GM10266 (cell line): Measurements from ENCODE around the gene PRSS50.

ENCODE experiments used
- DNase-seq: peaks from one replicate; pipeline ENCODE4 v3.0.0; 2012; ENCODE audit errors: extremely low spot score
- TF ChIP-seq, protein P1 (sequence below): IDR thresholded peaks from 2 replicates; pipeline ENCODE4 v1.5.1; 2012; ENCODE audit warnings: mild to moderate bottlenecking, low read depth; ENCODE audit not compliant: control insufficient read depth, insufficient read depth; ENCODE audit errors: missing control alignments

PRSS50 gene

GRCh38 chr3:46681856-46682540 lies 35.7 kb downstream of the PRSS50 start:
- no peak for DNase-seq

DNA sequence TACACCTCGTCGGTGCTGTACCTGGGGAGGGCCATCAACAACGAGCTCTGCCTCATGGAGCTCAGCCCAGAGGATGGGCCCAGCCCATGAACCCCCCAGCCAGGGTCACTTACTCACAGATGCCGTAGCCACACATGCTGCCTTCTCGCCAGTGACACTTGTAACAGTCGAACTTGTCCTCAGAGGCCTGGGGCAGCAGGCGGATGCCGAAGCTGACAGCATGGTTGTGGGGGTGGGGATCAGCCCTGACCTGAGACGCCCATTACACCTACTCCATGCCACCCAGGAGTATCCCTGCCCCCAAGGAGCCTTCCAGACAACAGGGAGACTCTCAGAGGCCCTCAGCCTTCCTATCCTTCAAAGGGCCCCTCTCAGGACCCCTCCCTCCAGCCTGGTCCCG lies 36.3 kb downstream of the PRSS50 start:
- no peak for DNase-seq
- TF ChIP-seq, protein P1, sequence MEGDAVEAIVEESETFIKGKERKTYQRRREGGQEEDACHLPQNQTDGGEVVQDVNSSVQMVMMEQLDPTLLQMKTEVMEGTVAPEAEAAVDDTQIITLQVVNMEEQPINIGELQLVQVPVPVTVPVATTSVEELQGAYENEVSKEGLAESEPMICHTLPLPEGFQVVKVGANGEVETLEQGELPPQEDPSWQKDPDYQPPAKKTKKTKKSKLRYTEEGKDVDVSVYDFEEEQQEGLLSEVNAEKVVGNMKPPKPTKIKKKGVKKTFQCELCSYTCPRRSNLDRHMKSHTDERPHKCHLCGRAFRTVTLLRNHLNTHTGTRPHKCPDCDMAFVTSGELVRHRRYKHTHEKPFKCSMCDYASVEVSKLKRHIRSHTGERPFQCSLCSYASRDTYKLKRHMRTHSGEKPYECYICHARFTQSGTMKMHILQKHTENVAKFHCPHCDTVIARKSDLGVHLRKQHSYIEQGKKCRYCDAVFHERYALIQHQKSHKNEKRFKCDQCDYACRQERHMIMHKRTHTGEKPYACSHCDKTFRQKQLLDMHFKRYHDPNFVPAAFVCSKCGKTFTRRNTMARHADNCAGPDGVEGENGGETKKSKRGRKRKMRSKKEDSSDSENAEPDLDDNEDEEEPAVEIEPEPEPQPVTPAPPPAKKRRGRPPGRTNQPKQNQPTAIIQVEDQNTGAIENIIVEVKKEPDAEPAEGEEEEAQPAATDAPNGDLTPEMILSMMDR = no peak

More at GRCh38 chr3:46681856-46682540, 35.7 kb downstream of the PRSS50 start:
- TF ChIP-seq, protein P1 = no peak

DNA sequence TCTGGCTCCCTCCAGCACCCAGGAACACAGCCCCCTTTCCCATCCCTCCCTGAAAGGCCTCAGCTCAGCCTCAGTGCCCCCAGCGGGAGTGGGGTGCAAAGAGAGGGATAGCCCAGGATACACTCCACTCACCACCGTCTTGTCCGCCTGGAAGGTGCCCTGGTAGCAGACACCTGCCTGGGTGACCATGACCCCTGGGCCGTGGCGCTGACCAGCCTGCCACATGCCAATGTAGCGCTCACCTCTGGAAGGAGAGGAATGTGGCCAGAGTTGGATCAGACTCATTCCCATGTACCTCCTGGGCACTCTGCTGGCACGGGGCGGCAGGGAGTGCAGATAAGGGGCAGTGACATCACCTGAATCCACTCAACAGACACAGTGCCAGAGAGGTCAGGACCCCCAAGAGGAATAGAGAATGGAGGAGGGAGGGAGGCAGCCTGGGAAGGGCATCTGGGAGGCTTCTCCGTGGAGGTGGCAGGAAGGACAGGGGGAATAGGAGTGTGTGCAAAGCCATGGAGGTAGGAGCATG lies 37.3 kb downstream of the PRSS50 start:
- TF ChIP-seq, protein P1 = no peak
- no peak for DNase-seq

DNA sequence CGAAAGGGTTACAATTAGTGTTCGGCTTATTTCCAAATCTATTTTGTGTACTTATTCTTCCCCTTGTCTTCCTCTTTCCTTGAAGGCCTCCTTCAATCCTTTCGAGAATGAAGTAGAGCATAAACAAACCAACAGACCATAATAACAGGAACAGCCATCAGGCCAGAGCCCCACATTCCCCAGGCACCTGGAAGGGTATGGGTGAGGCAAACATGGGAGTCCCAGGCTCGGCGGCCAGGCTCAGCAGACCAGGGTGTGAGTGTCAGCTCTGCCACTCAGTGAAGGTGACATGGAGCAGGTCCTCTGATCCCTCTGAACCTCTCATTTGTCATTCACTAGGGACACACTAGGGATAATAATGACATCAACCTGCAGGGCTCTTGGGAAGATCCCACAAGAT lies 38.0 kb downstream of the PRSS50 start:
- TF ChIP-seq, protein P1 = no peak
- DNase-seq = no peak

GRCh38 chr3:46678280-46678679 lies 39.4 kb downstream of the PRSS50 start:
- DNase-seq = no peak
- TF ChIP-seq, protein P1 = no peak

GRCh38 chr3:46677411-46677726 lies 40.3 kb downstream of the PRSS50 start:
- DNase-seq = no peak
- TF ChIP-seq, protein P1 = no peak

GRCh38 chr3:46676601-46677410 lies 40.9 kb downstream of the PRSS50 start:
- no peak for DNase-seq
- TF ChIP-seq, protein P1 = no peak
